GM18505 (cell line): ENCODE data around the gene DDAH2.
A peak's percentile ranks its signal among the peaks of the same experiment; 100 is the strongest.

Source experiments
- ATAC-seq: cut with Tn5 transposase; IDR thresholded peaks from one replicate; pipeline ENCODE4 v1.9.1; 2021; ENCODE audit not compliant: unreplicated experiment
- POLR2A ChIP-seq: IDR thresholded peaks from 4 replicates; pipeline ENCODE4 v1.6.1; 2011; ENCODE audit warnings: borderline replicate concordance; ENCODE audit not compliant: insufficient read depth, insufficient read length; ENCODE audit errors: extremely low read depth

DDAH2 gene

GRCh38 chr6:31730631-31731086, 1.6 kb upstream of the DDAH2 start:
- TF ChIP-seq POLR2A: no peak
- no peak for ATAC-seq

- no peak for ATAC-seq
- peak; percentile 50 for TF ChIP-seq POLR2A
These were observed 1.0 kb upstream of the DDAH2 start for GRCh38 chr6:31729979-31730630.

GRCh38 chr6:31729515-31729978, 448 bp upstream of the DDAH2 start:
- ATAC-seq: no peak
- TF ChIP-seq POLR2A: no peak

GRCh38 chr6:31727717-31728671, 1.1 kb downstream of the DDAH2 start:
- ATAC-seq: peak; percentile 57
- TF ChIP-seq POLR2A: no peak

GRCh38 chr6:31727034-31727716, 1.9 kb downstream of the DDAH2 start:
- TF ChIP-seq POLR2A: peak; percentile 51
- ATAC-seq: peak; percentile 7

- ATAC-seq: no peak
- no peak for TF ChIP-seq POLR2A
These were observed 3.4 kb downstream of the DDAH2 start for GRCh38 chr6:31725502-31726350.

- ATAC-seq: no peak
- no peak for TF ChIP-seq POLR2A
These were observed 5.0 kb downstream of the DDAH2 start for GRCh38 chr6:31723980-31724691.

- no peak for ATAC-seq
- no peak for TF ChIP-seq POLR2A
These were observed 5.7 kb downstream of the DDAH2 start, which contains the start of gene MPIG6B for GRCh38 chr6:31723245-31723979. TSS of gene MPIG6B (plus strand) at chr6:31723373. CDS start at chr6:31723384, 11 bp downstream.

GRCh38 chr6:31722173-31722572, 6.9 kb downstream of the DDAH2 start:
- no peak for TF ChIP-seq POLR2A
- no peak for ATAC-seq

GRCh38 chr6:31721351-31722020, 7.6 kb downstream of the DDAH2 start, which contains the start of gene LY6G6C:
TSS of gene LY6G6C (minus strand) at chr6:31721746. CDS start at chr6:31721679, 67 bp downstream.
- ATAC-seq: no peak

GRCh38 chr6:31720196-31720770, 8.8 kb downstream of the DDAH2 start:
- ATAC-seq: no peak

More at GRCh38 chr6:31721351-31722020, 7.6 kb downstream of the DDAH2 start, which contains the start of gene LY6G6C:
- no peak for TF ChIP-seq POLR2A

GRCh38 chr6:31719001-31719400, 10.1 kb downstream of the DDAH2 start:
- no peak for TF ChIP-seq POLR2A
- ATAC-seq: no peak

More at GRCh38 chr6:31720196-31720770, 8.8 kb downstream of the DDAH2 start:
- no peak for TF ChIP-seq POLR2A
